HCT116 (cell line): ENCODE measurements around the gene CDK13. TPM values are rescaled to one million over a fixed set of nuclear protein-coding genes. Genes with fewer than 3 reads are reported as not detected.

ENCODE experiments used
- ATAC-seq: fragments of 200-7000 bp; cut with Tn5 transposase; 2 replicates; pipeline ENCODE4 v1.9.1; 2020; ENCODE audit warnings: mild to moderate bottlenecking, moderate library complexity
- BruUV-seq: library from RNA; stranded (reverse); fragments of 400-500 nt; replicated peaks from 2 replicates; lab custom pipeline; 2021; lab: Mats Ljungman, UMichigan
- CTCF ChIA-PET: fragments of 300-600 bp; sonication (Branson Sonifier 250); formaldehyde crosslinking; loops from one replicate; lab custom pipeline; 2021; ENCODE audit warnings: antibody characterized with exemption; lab: Charles Lee
- POLR2A ChIA-PET: fragments of 300-600, 350-600 bp; sonication (Branson Sonifier 250); formaldehyde crosslinking; loops from one replicate; lab custom pipeline; 2021; ENCODE audit warnings: antibody characterized with exemption; lab: Charles Lee
- RAD21 ChIA-PET, 2 experiments: fragments of 300-600 bp; sonication (Branson Sonifier 250); formaldehyde crosslinking; loops; one replicate each; lab custom pipeline; 2023; ENCODE audit warnings: low total read pairs in 2 of 2; ENCODE audit not compliant: uncharacterized antibody in 2 of 2, unreplicated experiment in 2 of 2, low non-redundant PET in 1 of 2; lab: Charles Lee
- DNase-seq: peaks from one replicate; pipeline ENCODE4 v3.0.0-alpha.2; 2010; ENCODE audit warnings: low read depth, low spot score
- H2AFZ ChIP-seq: fragments of 200-600 bp; shearing (Covaris generic), sonication (generic); 2 replicates; pipeline ENCODE4 v1.6.1; 2017; ENCODE audit warnings: low read depth, mixed run types, mixed read lengths, antibody characterized with exemption, low read length; ENCODE audit not compliant: poor library complexity, severe bottlenecking
- H3K27ac ChIP-seq: 2 replicates; pipeline ENCODE4 v1.5.1; 2012; ENCODE audit warnings: low read depth, low read length
- H3K27me3 ChIP-seq: fragments of 200-600 bp; sonication (generic); 2 replicates; pipeline ENCODE4 v1.6.1; 2016; ENCODE audit warnings: mixed run types, low read length, mixed read lengths; ENCODE audit not compliant: insufficient read depth
- H3K36me3 ChIP-seq, 2 experiments: fragments of 200-500 bp in 1 of 2; fragments of 200-600 bp in 1 of 2; sonication (Bioruptor generic) in 1 of 2; sonication (generic) in 1 of 2; 2 replicates each; pipeline versions ENCODE4 v1.5.1 to v1.6.1; 2014 to 2016; ENCODE audit warnings: low read length in 2 of 2, inconsistent platforms in 1 of 2, mixed read lengths in 1 of 2, mixed run types in 1 of 2; ENCODE audit not compliant: insufficient read depth in 2 of 2, control insufficient read depth in 1 of 2
- H3K4me1 ChIP-seq, 2 experiments: fragments of 200-600 bp in 1 of 2; sonication (generic) in 1 of 2; 2 replicates each; pipeline versions ENCODE4 v1.5.1 to v1.6.1; 2012 to 2017; ENCODE audit warnings: low read length in 2 of 2, inconsistent platforms in 1 of 2, mild to moderate bottlenecking in 1 of 2, mixed read lengths in 1 of 2, mixed run types in 1 of 2, moderate library complexity in 1 of 2; ENCODE audit not compliant: insufficient read depth in 2 of 2, control insufficient read depth in 1 of 2
- H3K4me2 ChIP-seq: fragments of 200-600 bp; sonication (generic); 2 replicates; pipeline ENCODE4 v1.6.1; 2017; ENCODE audit warnings: mixed run types, low read length, mixed read lengths
- H3K4me3 ChIP-seq, 2 experiments: fragments of 200-600 bp in 1 of 2; sonication (generic) in 1 of 2; replicated peaks in 1 of 2; 2 replicates each; pipeline ENCODE4 v1.5.1; 2011 to 2016; ENCODE audit warnings: low read length in 2 of 2, control low read depth in 1 of 2, low read depth in 1 of 2, mild to moderate bottlenecking in 1 of 2, mixed read lengths in 1 of 2, mixed run types in 1 of 2
- H3K79me2 ChIP-seq: fragments of 200-600 bp; sonication (generic); 2 replicates; pipeline ENCODE4 v1.6.1; 2017; ENCODE audit warnings: mild to moderate bottlenecking, mixed run types, low read length, moderate library complexity, mixed read lengths; ENCODE audit not compliant: insufficient read depth
- H3K9ac ChIP-seq: fragments of 200-600 bp; sonication (generic); 2 replicates; pipeline ENCODE4 v1.6.1; 2016; ENCODE audit warnings: low read length, mixed read lengths
- H3K9me2 ChIP-seq: fragments of 200-600 bp; sonication (generic), shearing (Covaris generic); 2 replicates; pipeline ENCODE4 v1.6.1; 2017; ENCODE audit warnings: mixed run types, mild to moderate bottlenecking, moderate library complexity; ENCODE audit not compliant: insufficient read depth
- H3K9me3 ChIP-seq, 2 experiments: fragments of 200-500 bp in 1 of 2; fragments of 200-600 bp in 1 of 2; sonication (Bioruptor generic) in 1 of 2; sonication (generic) in 1 of 2; 2 replicates each; pipeline ENCODE4 v1.6.1; 2014 to 2017; ENCODE audit warnings: low read length in 2 of 2, mixed read lengths in 2 of 2, inconsistent platforms in 1 of 2, low read depth in 1 of 2, mild to moderate bottlenecking in 1 of 2, mixed run types in 1 of 2, moderate library complexity in 1 of 2; ENCODE audit not compliant: control insufficient read depth in 1 of 2, insufficient read depth in 1 of 2
- H4K20me1 ChIP-seq: fragments of 200-600 bp; sonication (generic), shearing (Covaris generic); 2 replicates; pipeline ENCODE4 v1.6.1; 2017; ENCODE audit warnings: mixed run types, mild to moderate bottlenecking, moderate library complexity; ENCODE audit not compliant: insufficient read depth
- ATF3 ChIP-seq: IDR thresholded peaks from 2 replicates; pipeline ENCODE4 v1.6.1; 2012
- CBX3 ChIP-seq: IDR thresholded peaks from 2 replicates; pipeline ENCODE4 v1.6.1; 2012; ENCODE audit warnings: low read depth
- CEBPB ChIP-seq: IDR thresholded peaks from 2 replicates; pipeline ENCODE4 v1.6.1; 2012; ENCODE audit warnings: low read depth
- EZH2phosphoT487 ChIP-seq: fragments of 200-600 bp; IDR thresholded peaks from 2 replicates; pipeline ENCODE4 v1.6.1; 2018; ENCODE audit warnings: antibody characterized with exemption, borderline replicate concordance
- FOSL1 ChIP-seq: IDR thresholded peaks from 2 replicates; pipeline ENCODE4 v1.6.1; 2012; ENCODE audit warnings: low read depth
- JUND ChIP-seq: IDR thresholded peaks from 2 replicates; pipeline ENCODE4 v1.6.1; 2012
- MAX ChIP-seq: IDR thresholded peaks from 2 replicates; pipeline ENCODE4 v1.6.1; 2012
- POLR2A ChIP-seq: IDR thresholded peaks from 2 replicates; pipeline ENCODE4 v1.7.0; 2011; ENCODE audit warnings: borderline replicate concordance; ENCODE audit not compliant: insufficient read depth, insufficient read length; ENCODE audit errors: extremely low read depth
- POLR2AphosphoS5 ChIP-seq: IDR thresholded peaks from 2 replicates; pipeline ENCODE4 v1.6.1; 2011; ENCODE audit warnings: mild to moderate bottlenecking, low read depth, low read length, moderate library complexity
- RAD21 ChIP-seq: IDR thresholded peaks from 2 replicates; pipeline ENCODE4 v1.6.1; 2012; ENCODE audit warnings: low read depth, mild to moderate bottlenecking
- REST ChIP-seq: IDR thresholded peaks from 2 replicates; pipeline ENCODE4 v1.6.1; 2012; ENCODE audit warnings: low read depth
- SIN3A ChIP-seq: IDR thresholded peaks from 2 replicates; pipeline ENCODE4 v1.6.1; 2012; ENCODE audit warnings: low read depth
- SP1 ChIP-seq: IDR thresholded peaks from 2 replicates; pipeline ENCODE4 v1.6.1; 2012; ENCODE audit warnings: low read depth
- SRF ChIP-seq: IDR thresholded peaks from 2 replicates; pipeline ENCODE4 v1.6.1; 2012; ENCODE audit warnings: low read depth
- TCF7L2 ChIP-seq: IDR thresholded peaks from 2 replicates; pipeline ENCODE4 v1.7.0; 2011; ENCODE audit warnings: borderline replicate concordance, inconsistent platforms; ENCODE audit not compliant: insufficient read depth, insufficient read length; ENCODE audit errors: extremely low read depth
- YY1 ChIP-seq: IDR thresholded peaks from 2 replicates; pipeline ENCODE4 v1.6.1; 2011; ENCODE audit warnings: low read length, low read depth, moderate library complexity, mild to moderate bottlenecking; ENCODE audit not compliant: insufficient replicate concordance; ENCODE audit errors: extremely low read depth
- ZBTB33 ChIP-seq: IDR thresholded peaks from 2 replicates; pipeline ENCODE4 v1.6.1; 2011; ENCODE audit warnings: mild to moderate bottlenecking, low read length, moderate library complexity; ENCODE audit not compliant: insufficient replicate concordance; ENCODE audit errors: extremely low read depth
- ZFX ChIP-seq: fragments of 450-650 bp; IDR thresholded peaks from 2 replicates; pipeline ENCODE4 v1.6.1; 2017
- ZNF274 ChIP-seq: fragments of 200-500 bp; sonication (Bioruptor generic); IDR thresholded peaks from 2 replicates; pipeline ENCODE4 v1.6.1; 2014; ENCODE audit warnings: mild to moderate bottlenecking, low read depth, low read length, inconsistent platforms
- intact Hi-C: fragments of 100-400 bp; cut with micrococcal nuclease; formaldehyde crosslinking; loops from 2 replicates; pipeline ENCODE4 v1.10.0; 2022
- total RNA-seq: library from RNA; stranded (reverse); gene quantifications from one replicate; pipeline ENCODE4 v1.2.1, GENCODE V29; 2021; ENCODE audit not compliant: unreplicated experiment

The CDK13 gene
- total RNA-seq, 1 experiment from 2014 or later: 28.8 TPM

- H3K4me1 ChIP-seq: no peaks in the 10 kb centered on the region
- H3K27me3 ChIP-seq: no peaks in the 10 kb centered on the region
- no peak overlapping the region for H3K4me3 ChIP-seq
- intact Hi-C loops: no loop called here
- no TSS peak for BruUV-seq
- H3K36me3 ChIP-seq: no peaks in the 10 kb centered on the region
- CTCF ChIA-PET: no interaction called here
- no peaks in the 10 kb centered on the region for H3K79me2 ChIP-seq
- TF ChIP-seq EZH2phosphoT487 (no peak), ZNF274 (no peak), POLR2AphosphoS5 (no peak), JUND (no peak), MAX (no peak), RAD21 (no peak), SP1 (no peak), CBX3 (no peak), TCF7L2 (no peak), SIN3A (no peak), ZFX (no peak), SRF (no peak), POLR2A (no peak), FOSL1 (no peak), YY1 (no peak), REST (no peak), ZBTB33 (no peak), CEBPB (no peak), ATF3 (no peak)
- RAD21 ChIA-PET: no interaction called here
- no peak overlapping the region for H3K27ac ChIP-seq
- H3K4me2 ChIP-seq: no peak overlapping the region
- DNase-seq (no peak), ATAC-seq (no peak)
- POLR2A ChIA-PET: no interaction called here
- no peaks in the 10 kb centered on the region for H4K20me1 ChIP-seq
- H2AFZ ChIP-seq: no peak overlapping the region
- no peaks in the 10 kb centered on the region for H3K9me3 ChIP-seq
- no peak overlapping the region for H3K9ac ChIP-seq
- H3K9me2 ChIP-seq: no peaks in the 10 kb centered on the region
Measured at GRCh38 chr7:39926111-39926510, 23.9 kb upstream of the CDK13 start.
